Right atrium auricular region (tissue), 2 donors: ENCODE data around the gene OR2W3. TPM values are rescaled to one million over a fixed set of nuclear protein-coding genes. Genes with fewer than 3 reads are reported as not detected.

Experiments used
- DNase-seq: peaks from one replicate; pipeline ENCODE4 v3.0.0-alpha.2; 2019; ENCODE audit warnings: low spot score
- H3K27ac ChIP-seq, 2 donors: fragments of 200-600 bp; sonication (generic); 1 replicate in 1 of 2; 2 replicates in 1 of 2; pipeline ENCODE4 v1.5.1; 2016 to 2019
- H3K27me3 ChIP-seq, 2 donors: fragments of 200-600 bp; sonication (generic); one replicate each; pipeline versions ENCODE4 v1.5.1 to v1.6.0; 2017 to 2019
- H3K36me3 ChIP-seq: fragments of 200-600 bp; sonication (generic); one replicate; pipeline ENCODE4 v1.5.1; 2016
- H3K4me1 ChIP-seq, 2 donors: fragments of 200-600 bp; sonication (generic); one replicate each; pipeline versions ENCODE4 v1.5.1 to v1.6.0; 2017 to 2019
- H3K4me3 ChIP-seq, 2 donors: fragments of 200-600 bp; sonication (generic); 1 replicate in 1 of 2; 2 replicates in 1 of 2; pipeline ENCODE4 v1.5.1; 2017 to 2019; ENCODE audit warnings: mild to moderate bottlenecking in 1 of 2, moderate library complexity in 1 of 2
- H3K9me3 ChIP-seq, 2 donors: fragments of 200-600 bp; sonication (generic); one replicate each; pipeline ENCODE4 v1.5.1; 2019
- CTCF ChIP-seq, 2 donors: fragments of 200-600 bp; sonication (generic); IDR thresholded peaks; one replicate each; pipeline ENCODE4 v1.5.1; 2019; ENCODE audit warnings: antibody characterized with exemption in 2 of 2
- total RNA-seq, 2 donors: library from RNA; depleted of rRNA; stranded (reverse); fragments of >200 nt; gene quantifications; one replicate each; pipeline ENCODE4 v1.1.0, GENCODE V29; 2016

Gene OR2W3
- total RNA-seq, 2 donors from 2014 or later, result 3.0 TPM; not detected in 1

GRCh38 chr1:247923941-247924340, 28.6 kb downstream of the OR2W3 start:
- Histone ChIP-seq H3K27ac (no peak overlapping the region), H3K4me3 (no peak overlapping the region), H3K36me3 (no peaks in the 10 kb centered on the region), H3K4me1 (no peaks in the 10 kb centered on the region), H3K9me3 (no peaks in the 10 kb centered on the region), H3K27me3 (no peaks in the 10 kb centered on the region)
- DNase-seq, result no peak
- TF ChIP-seq CTCF (IDR thresholded peaks at IDR 0.05), result no peak

- H3K27ac ChIP-seq, result no peak within 1 kb of the TSS
- TF ChIP-seq CTCF (IDR thresholded peaks at IDR 0.05), result no peak
- H3K27me3 ChIP-seq, result no peaks in the 10 kb centered on the region
- DNase-seq, result no peak
- H3K4me3 ChIP-seq, result no peak within 1 kb of the TSS
- no peaks in the 10 kb centered on the region for H3K4me1 ChIP-seq
- H3K36me3 ChIP-seq, result no peaks in the 10 kb centered on the region
- H3K9me3 ChIP-seq, result no peaks in the 10 kb centered on the region
Measured at GRCh38 chr1:247924868-247925267, 29.5 kb downstream of the OR2W3 start, which contains the start of gene OR2AJ1. Gene OR2AJ1 (plus strand): TSS chr1:247924889. CDS start chr1:247933769, 8,880 bp downstream.

- no peak for DNase-seq
- no peak for TF ChIP-seq CTCF (IDR thresholded peaks at IDR 0.05)
Measured at GRCh38 chr1:247933989-247934388, 38.6 kb downstream of the OR2W3 start.

GRCh38 chr1:247935781-247936180, 40.4 kb downstream of the OR2W3 start:
- no peak for TF ChIP-seq CTCF (IDR thresholded peaks at IDR 0.05)
- DNase-seq, result no peak
- H3K4me1 ChIP-seq, result no peaks in the 10 kb centered on the region
- no peaks in the 10 kb centered on the region for H3K27me3 ChIP-seq
- H3K36me3 ChIP-seq, result no peaks in the 10 kb centered on the region
- H3K9me3 ChIP-seq, result no peaks in the 10 kb centered on the region
- H3K27ac ChIP-seq, result no peak overlapping the region
- no peak overlapping the region for H3K4me3 ChIP-seq

More at GRCh38 chr1:247933989-247934388, 38.6 kb downstream of the OR2W3 start:
- Histone ChIP-seq H3K36me3 (no peaks in the 10 kb centered on the region), H3K9me3 (no peaks in the 10 kb centered on the region), H3K4me3 (no peak overlapping the region), H3K27me3 (no peaks in the 10 kb centered on the region), H3K4me1 (no peaks in the 10 kb centered on the region), H3K27ac (no peak overlapping the region)

- no peak for TF ChIP-seq CTCF (IDR thresholded peaks at IDR 0.05)
- Histone ChIP-seq H3K27me3 (no peaks in the 10 kb centered on the region), H3K27ac (no peak overlapping the region), H3K36me3 (no peaks in the 10 kb centered on the region), H3K4me1 (no peaks in the 10 kb centered on the region), H3K4me3 (no peak overlapping the region), H3K9me3 (no peaks in the 10 kb centered on the region)
- no peak for DNase-seq
Measured at GRCh38 chr1:247936415-247936814, 41.0 kb downstream of the OR2W3 start.
